Lung (tissue), 12 donors: ENCODE data around the gene ATP1A1. TPM values are rescaled to one million over a fixed set of nuclear protein-coding genes. Genes with fewer than 3 reads are reported as not detected.

Experiments
- ATAC-seq: fragments of 200-7000 bp; cut with Tn5 transposase; one replicate; pipeline ENCODE4 v1.9.1; 2020; ENCODE audit warnings: moderate number of reproducible peaks; ENCODE audit not compliant: insufficient read depth, low FRiP score
- DNase-seq, 3 donors: peaks; one replicate each; pipeline ENCODE4 v3.0.0-alpha.2; 2013 to 2017
- H3K27ac ChIP-seq, 2 donors: one replicate each; pipeline ENCODE4 v1.5.1; 2013; ENCODE audit warnings: mild to moderate bottlenecking in 2 of 2, moderate library complexity in 2 of 2, control low read depth in 1 of 2, inconsistent platforms in 1 of 2, low read depth in 1 of 2, low read length in 1 of 2
- H3K27me3 ChIP-seq, 3 donors: one replicate each; pipeline ENCODE4 v1.5.1; 2013; ENCODE audit warnings: low read length in 2 of 3; ENCODE audit not compliant: control insufficient read depth in 3 of 3, insufficient read depth in 3 of 3
- H3K36me3 ChIP-seq, 4 donors: one replicate each; pipeline ENCODE4 v1.5.1; 2013; ENCODE audit warnings: low read length in 4 of 4, mild to moderate bottlenecking in 1 of 4, moderate library complexity in 1 of 4; ENCODE audit not compliant: control insufficient read depth in 4 of 4, insufficient read depth in 4 of 4
- H3K4me1 ChIP-seq, 5 donors: one replicate each; pipeline ENCODE4 v1.5.1; 2013; ENCODE audit warnings: low read length in 5 of 5, mild to moderate bottlenecking in 2 of 5, moderate library complexity in 1 of 5; ENCODE audit not compliant: control insufficient read depth in 5 of 5, insufficient read depth in 5 of 5
- H3K4me3 ChIP-seq: one replicate; pipeline ENCODE4 v1.5.1; 2013; ENCODE audit warnings: mild to moderate bottlenecking, control low read depth, moderate library complexity
- H3K9ac ChIP-seq, 2 donors: one replicate each; pipeline ENCODE4 v1.5.1; 2013; ENCODE audit warnings: low read length in 2 of 2, control low read depth in 1 of 2; ENCODE audit not compliant: insufficient read depth in 1 of 2
- H3K9me3 ChIP-seq, 4 donors: one replicate each; pipeline ENCODE4 v1.5.1; 2013; ENCODE audit warnings: low read length in 3 of 4, mild to moderate bottlenecking in 1 of 4, moderate library complexity in 1 of 4; ENCODE audit not compliant: control insufficient read depth in 4 of 4, insufficient read depth in 3 of 4
- CTCF ChIP-seq: IDR thresholded peaks from 2 replicates; pipeline ENCODE4 v1.5.1; 2012; ENCODE audit warnings: mild to moderate bottlenecking; ENCODE audit errors: control extremely low read depth, extremely low read depth
- WGBS, 2 donors: extraction: QIAGEN DNeasy Blood & Tissue Kit; methylation state at CpG; one replicate each; pipeline ENCODE4 v1.1.7; 2013; 5-methylcytosine and 5-hydroxymethylcytosine counted together
- polyA plus RNA-seq, 2 donors: library from polyadenylated mRNA; stranded (reverse); fragments of 200-250 nt; gene quantifications; one replicate each; pipeline ENCODE4 v1.2.1, GENCODE V29; 2013
- total RNA-seq, 2 donors: library from RNA; depleted of rRNA in 1 of 2; stranded (reverse); fragments of >200 nt in 1 of 2; gene quantifications; one replicate each; pipeline ENCODE4 v1.2.1, GENCODE V29; 2014 to 2021
- donor health status: control.
- donor health status: control.
- donor health status: Bipolar disorder and iron deficiency.
- donor health status: healthy.
- donor health status: DM: yes; HTN: yes; CAD: no.

ATP1A1 gene
- total and polyA plus RNA-seq, 4 donors = 320 to 715 (median 612) TPM

GRCh38 chr1:116403496-116404136 lies 30.6 kb downstream of the ATP1A1 start:
- 92 to 93% methylated on average over 7 of the region's 7 CpGs for WGBS, 2 donors
- peak overlapping the region in 1 of 2 donors; percentile 50 for H3K27ac ChIP-seq
- no peak for TF ChIP-seq CTCF
- no peaks in the 10 kb centered on the region for H3K4me1 ChIP-seq
- H3K9ac ChIP-seq = no peak overlapping the region
- no peak for DNase-seq
- H3K36me3 ChIP-seq = peaks cover 36 to 80% (median 57%) of the 10 kb centered on the region in 4 donors
- no peak for ATAC-seq
- H3K4me3 ChIP-seq = no peak overlapping the region
- no peaks in the 10 kb centered on the region for H3K27me3 ChIP-seq
- no peaks in the 10 kb centered on the region for H3K9me3 ChIP-seq

- peaks cover 26 to 69% (median 47%) of the 10 kb centered on the region in 4 donors for H3K36me3 ChIP-seq
- ATAC-seq = no peak
- no peak overlapping the region for H3K9ac ChIP-seq
- no peaks in the 10 kb centered on the region for H3K9me3 ChIP-seq
- WGBS, 2 donors = 89 to 94% methylated on average over 5 of the region's 5 CpGs
- no peaks in the 10 kb centered on the region for H3K27me3 ChIP-seq
- H3K4me3 ChIP-seq = no peak overlapping the region
- H3K4me1 ChIP-seq = no peaks in the 10 kb centered on the region
- no peak for TF ChIP-seq CTCF
- no peak overlapping the region for H3K27ac ChIP-seq
- DNase-seq = no peak
Measured at GRCh38 chr1:116404699-116405098, 31.7 kb downstream of the ATP1A1 start.

GRCh38 chr1:116405241-116406135 lies 32.4 kb downstream of the ATP1A1 start:
- no peak overlapping the region for H3K9ac ChIP-seq
- 79 to 89% methylated on average over 14 of the region's 14 CpGs for WGBS, 2 donors
- DNase-seq (no peak), ATAC-seq (no peak)
- no peaks in the 10 kb centered on the region for H3K27me3 ChIP-seq
- H3K4me1 ChIP-seq = no peaks in the 10 kb centered on the region
- TF ChIP-seq CTCF = no peak
- H3K9me3 ChIP-seq = no peaks in the 10 kb centered on the region
- no peak overlapping the region for H3K4me3 ChIP-seq
- H3K36me3 ChIP-seq = peaks cover 19 to 62% (median 41%) of the 10 kb centered on the region in 4 donors
- peak overlapping the region in 1 of 2 donors; percentile 62 for H3K27ac ChIP-seq
